GM12892 (cell line): ENCODE measurements around the gene SMURF2.

Source experiments
- DNase-seq: peaks from one replicate; pipeline ENCODE4 v3.0.0; 2011; ENCODE audit not compliant: insufficient read length
- FAIRE-seq: peaks from 2 replicates; lab custom pipeline; 2011; peaks lifted over from hg19 to GRCh38; lab: Jason Lieb, UNC
- POLR2A ChIP-seq: IDR thresholded peaks from 2 replicates; pipeline ENCODE4 v1.6.1; 2011; ENCODE audit warnings: low read depth, low read length, control low read depth
- POLR2AphosphoS5 ChIP-seq: IDR thresholded peaks from 2 replicates; pipeline ENCODE4 v1.6.1; 2011; ENCODE audit warnings: low read depth, low read length, control low read depth
- TAF1 ChIP-seq: IDR thresholded peaks from 2 replicates; pipeline ENCODE4 v1.6.1; 2011; ENCODE audit warnings: low read depth, mild to moderate bottlenecking, control low read depth, low read length, borderline replicate concordance

The SMURF2 gene

DNA sequence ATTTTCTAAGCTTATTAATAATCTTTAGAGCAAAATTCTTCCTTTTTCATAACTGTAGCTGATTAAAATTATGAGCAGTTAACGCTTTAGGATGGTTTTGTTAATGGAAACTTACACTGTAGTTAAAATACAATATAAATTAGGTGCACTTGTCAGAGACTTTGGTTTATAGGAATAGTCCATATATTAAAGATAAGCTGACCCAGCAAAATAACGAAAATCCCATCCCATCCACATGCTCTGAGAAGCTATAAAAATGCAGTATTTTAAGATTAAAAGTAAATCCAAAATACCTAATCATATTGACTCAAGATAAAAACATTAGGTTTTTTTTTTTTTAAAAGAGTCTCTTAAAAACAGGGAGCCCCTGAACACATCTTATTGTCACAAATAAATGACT lies 117.4 kb downstream of the SMURF2 start:
- no peak for FAIRE-seq
- no peak for DNase-seq
- no peak for TF ChIP-seq POLR2A
- TF ChIP-seq TAF1 = no peak
- no peak for TF ChIP-seq POLR2AphosphoS5

DNA sequence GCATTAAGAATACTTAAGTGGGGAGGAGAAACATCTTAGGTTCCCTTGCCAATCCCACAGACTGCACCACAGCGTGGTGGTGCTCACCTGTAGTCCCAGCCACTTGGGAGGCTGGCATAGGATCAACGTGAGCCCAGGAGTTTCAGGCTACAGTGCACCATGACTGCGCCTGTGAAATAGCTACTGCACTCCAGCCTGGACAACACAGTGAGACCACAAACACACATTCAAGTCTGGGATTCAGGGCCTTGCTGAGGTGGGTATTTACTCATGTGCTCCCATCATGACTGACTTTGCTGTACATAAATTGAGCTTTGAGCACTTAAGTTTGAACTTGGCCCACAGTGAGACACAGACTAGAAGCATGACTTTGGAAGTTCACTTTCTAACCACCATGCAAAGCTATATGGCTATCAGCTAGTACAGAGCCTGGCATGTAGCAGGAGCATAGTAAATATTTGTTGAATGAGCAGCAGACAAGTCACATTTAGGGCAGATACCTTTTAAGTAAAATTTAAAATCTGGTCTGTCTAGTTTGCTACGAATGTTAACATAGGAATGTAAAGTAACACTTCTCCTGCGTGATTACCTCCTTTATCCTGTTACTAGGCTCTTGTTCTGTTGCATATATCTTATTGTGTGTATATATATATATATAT lies 121.9 kb downstream of the SMURF2 start:
- DNase-seq (no peak), FAIRE-seq (no peak)
- TF ChIP-seq TAF1 = no peak
- TF ChIP-seq POLR2AphosphoS5 = no peak
- TF ChIP-seq POLR2A = no peak

DNA sequence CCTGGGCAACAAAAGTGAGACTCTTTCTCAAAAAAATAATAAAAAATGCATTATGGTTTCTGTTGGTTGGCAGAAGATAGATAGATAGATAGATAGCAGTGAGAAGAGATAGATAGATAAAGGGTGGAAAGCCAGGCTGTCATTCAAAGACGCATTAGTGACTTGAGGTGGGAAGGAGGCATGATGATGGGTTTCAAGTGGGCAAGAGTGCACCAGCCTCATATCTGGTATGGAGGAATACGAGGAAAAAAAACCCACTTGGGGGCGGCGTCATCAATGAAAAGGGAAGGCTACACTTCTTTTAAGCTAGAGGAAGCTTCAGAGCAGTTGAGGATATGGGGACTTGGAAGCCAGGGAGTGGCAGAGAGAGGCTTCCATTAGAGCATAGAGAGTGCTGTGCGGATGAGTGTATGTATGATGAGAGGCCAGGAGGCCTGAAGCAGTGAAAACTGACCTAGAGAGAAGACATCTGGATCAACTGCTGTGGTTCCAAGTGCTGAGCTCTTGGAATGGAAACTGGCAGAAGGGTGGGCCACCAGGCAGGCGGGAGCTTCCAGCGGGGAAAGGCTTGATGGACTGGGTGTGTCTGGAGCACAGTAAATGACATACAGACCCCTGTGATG lies 123.5 kb downstream of the SMURF2 start:
- TF ChIP-seq TAF1 (no peak), POLR2A (peak; percentile 38; the same call in 1 of the 2 replicates), POLR2AphosphoS5 (peak; percentile 43; the same call in 1 of the 2 replicates)
- DNase-seq (no peak), FAIRE-seq (no peak)

DNA sequence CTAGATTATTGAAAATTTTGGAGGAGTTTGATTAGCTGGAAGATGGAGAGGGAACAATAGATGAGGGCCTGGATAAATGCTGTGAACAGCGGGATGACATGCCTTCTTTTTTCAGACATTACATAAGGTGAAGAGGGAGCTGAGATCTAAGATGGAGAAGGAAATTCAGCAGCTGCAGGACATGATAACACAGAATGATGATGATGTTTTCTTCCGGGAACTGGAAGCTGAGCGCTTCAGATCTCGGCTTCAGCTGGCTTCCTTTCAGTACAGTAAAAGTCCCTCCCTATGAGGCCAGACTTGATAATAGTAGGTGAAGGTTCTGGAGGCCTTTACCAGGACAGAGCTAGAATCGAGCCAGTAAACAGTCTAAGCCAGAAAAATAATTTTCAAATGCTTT lies 124.6 kb downstream of the SMURF2 start:
- DNase-seq (no peak), FAIRE-seq (no peak)
- no peak for TF ChIP-seq TAF1
- no peak for TF ChIP-seq POLR2A
- no peak for TF ChIP-seq POLR2AphosphoS5

DNA sequence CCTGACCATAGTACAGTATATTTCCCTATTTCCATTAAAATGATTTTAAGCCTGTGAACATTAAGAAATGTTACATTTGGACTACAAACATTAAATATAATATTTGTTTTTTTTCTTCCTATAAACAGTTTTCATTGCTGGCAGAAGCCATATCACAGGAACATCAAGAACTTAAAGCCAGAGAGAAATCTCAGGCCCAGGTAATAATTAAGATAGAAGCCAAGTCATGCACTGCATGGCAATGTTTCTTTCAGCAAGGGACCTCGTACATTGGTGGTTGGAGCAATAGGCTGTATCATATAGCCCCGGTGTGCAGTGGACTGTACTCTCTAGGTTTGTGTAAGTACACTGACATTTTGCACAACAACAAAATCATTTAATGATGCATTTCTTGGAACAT lies 125.2 kb downstream of the SMURF2 start:
- no peak for TF ChIP-seq POLR2AphosphoS5
- TF ChIP-seq TAF1 = no peak
- no peak for TF ChIP-seq POLR2A
- FAIRE-seq = no peak
- no peak for DNase-seq

DNA sequence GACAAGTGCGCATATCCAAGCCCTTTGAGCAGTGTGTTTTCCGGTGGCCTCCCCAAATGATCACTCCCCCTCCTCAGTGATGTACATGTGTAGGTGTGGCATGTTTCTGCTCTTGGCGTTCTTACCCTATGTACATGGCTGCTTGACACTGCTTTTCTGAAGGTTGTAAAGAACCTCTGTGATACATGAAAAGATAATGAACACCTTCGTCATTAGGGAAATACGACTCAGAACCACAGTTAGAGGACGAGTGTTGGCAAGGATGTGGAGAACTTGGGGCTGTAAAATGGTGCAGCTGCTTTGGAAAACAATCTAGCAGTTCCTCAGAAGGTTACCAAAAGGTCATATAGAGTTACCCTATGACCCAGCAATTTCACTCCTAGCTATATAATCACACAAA lies 126.8 kb downstream of the SMURF2 start:
- no peak for TF ChIP-seq POLR2AphosphoS5
- TF ChIP-seq TAF1 = no peak
- no peak for TF ChIP-seq POLR2A

DNA sequence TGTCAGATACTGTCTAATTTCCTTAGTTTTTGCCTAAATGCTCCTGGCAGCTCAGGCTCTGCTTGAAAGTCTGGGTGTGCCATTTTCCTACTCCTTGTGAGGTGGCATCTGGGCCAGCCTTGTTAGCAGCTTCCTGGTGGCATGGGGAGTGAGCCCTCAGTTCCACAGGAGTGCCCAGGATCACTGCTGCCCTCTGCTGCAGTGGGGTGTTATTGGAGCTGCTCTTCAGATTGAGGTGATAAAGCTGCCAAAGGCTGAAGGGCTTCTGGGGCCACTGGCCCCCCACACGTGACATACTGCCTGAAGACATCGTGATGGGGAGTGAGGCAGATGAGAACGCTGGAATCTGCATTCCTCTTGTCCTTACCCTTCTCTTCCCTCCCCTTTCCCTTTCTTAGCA lies 127.9 kb downstream of the SMURF2 start:
- TF ChIP-seq POLR2A (no peak; the same call in 1 of the 2 replicates), TAF1 (no peak), POLR2AphosphoS5 (no peak)
- FAIRE-seq = no peak
- no peak for DNase-seq

More for the DNA sequence above, 126.8 kb downstream of the SMURF2 start:
- no peak for FAIRE-seq
- no peak for DNase-seq

DNA sequence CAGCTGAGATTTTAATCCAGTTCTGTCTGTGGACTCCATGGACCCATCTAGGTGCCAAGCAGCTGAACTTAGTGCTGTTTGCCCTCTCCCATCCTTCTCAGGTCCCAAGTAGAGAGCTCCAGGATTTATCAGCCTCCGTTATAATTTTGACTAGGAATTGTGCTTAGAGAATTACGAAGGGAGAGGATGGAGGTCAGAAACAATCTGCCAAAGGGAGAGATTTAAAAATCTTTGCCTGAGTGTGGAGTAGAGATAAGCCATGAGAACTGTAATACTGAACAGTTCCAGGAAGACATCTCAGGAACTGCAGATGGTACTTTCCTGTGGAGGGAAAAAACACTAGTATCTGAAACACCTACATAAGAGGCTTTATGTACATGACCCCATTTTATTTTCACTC lies 128.3 kb downstream of the SMURF2 start:
- no peak for FAIRE-seq
- no peak for DNase-seq
- TF ChIP-seq POLR2AphosphoS5 (no peak), TAF1 (no peak), POLR2A (no peak)

DNA sequence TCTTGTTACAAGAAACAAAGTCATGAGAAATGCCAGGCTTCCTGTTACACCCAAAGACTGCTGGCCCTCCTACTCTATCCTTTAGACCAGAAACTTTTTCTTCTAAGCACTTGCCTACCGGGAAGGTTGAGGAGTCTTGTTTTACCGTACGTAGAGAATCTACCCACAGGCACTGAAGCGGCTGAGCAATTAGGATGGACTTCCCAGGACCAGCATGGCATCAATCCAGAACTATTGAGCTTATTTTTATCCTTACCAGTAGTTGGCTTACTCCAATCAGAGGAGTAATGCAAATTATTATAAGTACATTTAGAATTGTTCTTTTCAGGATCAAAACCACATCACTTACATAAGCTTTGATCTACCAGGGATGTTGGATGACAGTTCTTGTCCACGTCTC lies 129.7 kb downstream of the SMURF2 start:
- TF ChIP-seq POLR2AphosphoS5 (no peak), TAF1 (no peak), POLR2A (no peak)
- DNase-seq = no peak
- no peak for FAIRE-seq

DNA sequence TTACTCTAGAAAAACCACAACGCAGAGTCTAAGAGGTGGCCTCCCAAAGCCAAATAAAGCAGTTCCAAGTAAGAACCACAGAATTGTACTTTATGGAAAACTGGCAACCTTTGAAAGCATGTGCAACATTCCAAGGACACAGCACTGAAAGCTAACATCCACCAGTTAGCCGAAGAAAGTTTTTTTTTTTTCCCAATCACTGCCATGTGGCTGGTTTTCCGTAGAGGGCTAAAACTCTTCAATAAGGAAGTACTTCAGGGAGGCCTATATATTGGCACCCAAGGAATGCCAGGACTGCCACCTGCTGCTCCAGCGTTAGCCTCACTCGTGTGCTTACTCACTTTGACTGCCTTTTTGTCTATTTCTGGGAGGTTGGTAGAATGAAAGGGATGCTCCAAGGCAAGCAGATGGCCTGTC lies 130.1 kb downstream of the SMURF2 start:
- FAIRE-seq = no peak
- DNase-seq = no peak
- no peak for TF ChIP-seq POLR2A
- TF ChIP-seq TAF1 = no peak
- TF ChIP-seq POLR2AphosphoS5 = no peak

DNA sequence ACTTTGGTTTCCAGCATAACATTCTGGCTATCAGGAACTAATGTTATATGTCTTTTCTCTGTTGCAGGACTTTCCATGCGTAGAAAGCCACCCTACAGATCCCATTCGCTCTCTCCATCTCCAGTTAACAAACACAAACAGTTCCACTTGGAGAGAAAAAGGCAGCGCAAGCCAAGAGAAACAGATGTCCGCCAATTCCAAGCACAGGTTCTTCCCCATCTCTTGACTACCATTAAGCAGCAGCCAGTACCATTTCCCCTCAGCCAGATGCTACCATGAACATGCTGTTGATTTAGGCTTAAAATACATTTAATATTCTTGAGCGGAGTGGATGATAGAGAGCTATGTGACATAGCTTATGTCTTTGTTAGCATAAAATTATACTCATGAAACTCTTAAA lies 132.9 kb downstream of the SMURF2 start:
- no peak for DNase-seq
- no peak for FAIRE-seq
- TF ChIP-seq TAF1 (no peak), POLR2AphosphoS5 (no peak), POLR2A (no peak)

DNA sequence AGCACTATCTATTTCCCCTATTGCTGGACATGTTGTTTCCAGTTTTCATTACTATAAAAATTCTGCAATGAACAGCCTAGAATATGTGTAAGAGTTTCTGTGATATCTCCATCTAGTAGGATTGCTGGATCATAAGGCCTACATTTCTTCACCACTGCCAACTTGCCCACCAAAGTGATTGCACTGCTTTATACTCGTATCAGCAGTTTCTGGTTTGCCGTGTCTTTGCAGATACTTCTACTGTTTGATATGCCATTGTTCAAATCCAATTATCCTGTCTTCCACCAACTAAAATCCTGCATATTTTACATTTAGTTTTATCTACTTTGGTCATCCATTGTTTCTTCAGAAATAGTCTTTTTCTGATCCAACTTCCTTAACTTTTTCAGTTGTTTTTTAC lies 134.2 kb downstream of the SMURF2 start:
- TF ChIP-seq POLR2A (no peak), POLR2AphosphoS5 (no peak), TAF1 (no peak)
- FAIRE-seq (no peak), DNase-seq (no peak)
